CD8-positive, alpha-beta memory T cell (primary cell): ENCODE measurements around the gene DHRS9. TPM values are rescaled to one million over a fixed set of nuclear protein-coding genes. Genes with fewer than 3 reads are reported as not detected.

Experiments used
- CTCF ChIA-PET: fragments of 350-600 bp; sonication (Branson Sonifier 250); formaldehyde crosslinking; loops from one replicate; lab custom pipeline; 2021; ENCODE audit warnings: antibody characterized with exemption; lab: Charles Lee
- POLR2A ChIA-PET: fragments of 350-600 bp; sonication (Branson Sonifier 250); formaldehyde crosslinking; loops from one replicate; lab custom pipeline; 2021; ENCODE audit warnings: antibody characterized with exemption; lab: Charles Lee
- DNase-seq, 5 donors: peaks; one replicate each; pipeline versions ENCODE4 v3.0.0 to v3.0.0-alpha.2; 2020 to 2022; ENCODE audit warnings: mixed read lengths in 1 of 5
- H3K27ac ChIP-seq: one replicate; pipeline ENCODE4 v1.7.0; 2013; ENCODE audit warnings: low read depth, mild to moderate bottlenecking, low read length, moderate library complexity
- H3K27me3 ChIP-seq: 2 replicates; pipeline ENCODE4 v1.7.0; 2013; ENCODE audit warnings: low read length, mild to moderate bottlenecking; ENCODE audit not compliant: insufficient read depth, poor library complexity, severe bottlenecking
- H3K36me3 ChIP-seq: 2 replicates; pipeline ENCODE4 v1.7.0; 2013; ENCODE audit warnings: mild to moderate bottlenecking, low read length, moderate library complexity; ENCODE audit not compliant: insufficient read depth
- H3K4me1 ChIP-seq: 2 replicates; pipeline ENCODE4 v1.7.0; 2013; ENCODE audit warnings: mild to moderate bottlenecking, low read length, moderate library complexity; ENCODE audit not compliant: insufficient read depth
- H3K4me3 ChIP-seq: 2 replicates; pipeline ENCODE4 v1.7.0; 2013; ENCODE audit warnings: mild to moderate bottlenecking, low read length
- H3K9me3 ChIP-seq: 2 replicates; pipeline ENCODE4 v1.7.0; 2013; ENCODE audit warnings: mild to moderate bottlenecking, low read length
- H3K27ac Mint-ChIP-seq, 8 donors: one replicate each; pipeline ENCODE4 v1.8.0; 2020 to 2021; ENCODE audit warnings: mixed read lengths in 8 of 8, mild to moderate bottlenecking in 6 of 8, inconsistent platforms in 3 of 8, moderate library complexity in 3 of 8
- H3K27me3 Mint-ChIP-seq, 2 donors: one replicate each; pipeline ENCODE4 v1.8.0; 2020 to 2021; ENCODE audit warnings: mixed read lengths in 2 of 2, mild to moderate bottlenecking in 1 of 2, moderate library complexity in 1 of 2
- H3K36me3 Mint-ChIP-seq, 3 donors: one replicate each; pipeline ENCODE4 v1.8.0; 2020 to 2021; ENCODE audit warnings: mixed read lengths in 3 of 3, inconsistent platforms in 1 of 3, mild to moderate bottlenecking in 1 of 3
- H3K4me1 Mint-ChIP-seq, 3 donors: one replicate each; pipeline ENCODE4 v1.8.0; 2020 to 2021; ENCODE audit warnings: mixed read lengths in 3 of 3, inconsistent platforms in 1 of 3, mild to moderate bottlenecking in 1 of 3
- H3K4me3 Mint-ChIP-seq, 7 donors: one replicate each; pipeline ENCODE4 v1.8.0; 2020 to 2021; ENCODE audit warnings: mixed read lengths in 7 of 7, mild to moderate bottlenecking in 6 of 7, moderate library complexity in 4 of 7, inconsistent platforms in 2 of 7
- H3K9me3 Mint-ChIP-seq, 5 donors: one replicate each; pipeline ENCODE4 v1.8.0; 2020 to 2022; ENCODE audit warnings: mixed read lengths in 5 of 5, mild to moderate bottlenecking in 3 of 5, moderate library complexity in 2 of 5, inconsistent platforms in 1 of 5
- polyA plus RNA-seq: library from polyadenylated mRNA; unstranded; fragments of 300-500 nt; fragmentation: Illumina TruSeq; gene quantifications from one replicate; pipeline ENCODE4 v1.2.3, GENCODE V29; 2021
- total RNA-seq, 2 experiments: library from RNA; stranded (reverse); gene quantifications; one replicate each; pipeline ENCODE4 v1.2.3, GENCODE V29; 2021

The DHRS9 gene
- total and polyA plus RNA-seq, 3 experiments from 2014 or later, result 0.20 to 0.37 TPM; not detected in 1

- Histone ChIP-seq H3K4me3 (no peak overlapping the region), H3K9me3 (no peaks in the 10 kb centered on the region), H3K27ac (no peak overlapping the region), H3K36me3 (no peaks in the 10 kb centered on the region), H3K27me3 (no peaks in the 10 kb centered on the region), H3K4me1 (peaks cover 55% of the 10 kb centered on the region)
- DNase-seq, result peak in 1 of 5 donors; percentile 7
- peaks cover 0 to 9% of the 10 kb centered on the region in 2 donors for H3K27me3 Mint-ChIP-seq
- H3K9me3 Mint-ChIP-seq, result no peaks in the 10 kb centered on the region
- CTCF ChIA-PET, result interaction anchor here (0.6 to 8.0 kb wide), 5 partner anchors 14 to 143 kb away, joined by 3 to 147 read pairs (median 5); no protein-coding TSS in a partner anchor
- H3K27ac Mint-ChIP-seq, result peak overlapping the region; percentile 11 to 77 (median 48)
- POLR2A ChIA-PET, result no interaction called here
- H3K4me1 Mint-ChIP-seq, result peaks cover 49 to 56% (median 54%) of the 10 kb centered on the region in 3 donors
- H3K4me3 Mint-ChIP-seq, result peak overlapping the region in 5 of 7 donors; percentile 8 to 78 (median 34)
- peaks cover 0 to 4% (median 0%) of the 10 kb centered on the region in 3 donors for H3K36me3 Mint-ChIP-seq
These were observed 37.5 kb downstream of the DHRS9 start for GRCh38 chr2:169106563-169107545.

DNA sequence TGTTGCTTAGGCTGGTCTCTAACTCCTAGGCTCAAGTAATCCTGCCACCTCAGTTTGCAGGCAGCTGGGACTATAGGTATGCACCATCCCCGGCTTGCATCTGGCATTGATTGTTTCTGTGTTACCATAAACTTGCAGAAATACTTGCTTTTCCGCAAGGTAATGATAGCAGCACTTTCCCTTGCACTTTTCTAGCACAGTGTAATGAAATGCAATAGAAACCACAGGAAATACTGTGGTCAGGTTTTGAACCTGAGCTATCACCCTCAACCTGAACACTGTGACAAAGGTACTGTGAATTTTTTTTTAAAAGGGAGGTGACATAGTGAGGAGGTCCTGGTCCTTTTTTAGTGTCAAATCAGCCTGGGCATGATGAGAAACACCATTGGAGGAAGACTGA lies 38.3 kb downstream of the DHRS9 start:
- Histone ChIP-seq H3K4me1 (peaks cover 55% of the 10 kb centered on the region), H3K27me3 (no peaks in the 10 kb centered on the region), H3K27ac (no peak overlapping the region), H3K9me3 (no peaks in the 10 kb centered on the region), H3K4me3 (no peak overlapping the region), H3K36me3 (no peaks in the 10 kb centered on the region)
- H3K9me3 Mint-ChIP-seq, result no peaks in the 10 kb centered on the region
- H3K4me1 Mint-ChIP-seq, result peaks cover 49 to 56% (median 54%) of the 10 kb centered on the region in 3 donors
- peak in 4 of 5 donors; percentile 7 to 73 (median 64) for DNase-seq
- H3K36me3 Mint-ChIP-seq, result no peaks in the 10 kb centered on the region
- CTCF ChIA-PET, result interaction anchor here (0.6 to 8.0 kb wide), 5 partner anchors 13 to 143 kb away, joined by 3 to 147 read pairs (median 5); no protein-coding TSS in a partner anchor
- H3K27ac Mint-ChIP-seq, result peak overlapping the region; percentile 22 to 87 (median 64)
- peak overlapping the region; percentile 18 to 80 (median 65) for H3K4me3 Mint-ChIP-seq
- POLR2A ChIA-PET, result no interaction called here
- H3K27me3 Mint-ChIP-seq, result peaks cover 0 to 9% of the 10 kb centered on the region in 2 donors

GRCh38 chr2:169108099-169108884 lies 38.9 kb downstream of the DHRS9 start:
- Histone ChIP-seq H3K27ac (no peak overlapping the region), H3K4me1 (peaks cover 55% of the 10 kb centered on the region), H3K27me3 (no peaks in the 10 kb centered on the region), H3K9me3 (no peaks in the 10 kb centered on the region), H3K4me3 (no peak overlapping the region), H3K36me3 (no peaks in the 10 kb centered on the region)
- CTCF ChIA-PET, result interaction anchor here (0.8 to 8.0 kb wide), 9 partner anchors 12 to 139 kb away, joined by 4 to 147 read pairs (median 8); no protein-coding TSS in a partner anchor
- Mint-ChIP-seq H3K4me3 (peak overlapping the region in 6 of 7 donors; percentile 18 to 80 (median 71)), H3K27ac (peak overlapping the region; percentile 22 to 87 (median 64)), H3K4me1 (peaks cover 47 to 56% (median 54%) of the 10 kb centered on the region in 3 donors), H3K36me3 (no peaks in the 10 kb centered on the region), H3K9me3 (no peaks in the 10 kb centered on the region), H3K27me3 (peaks cover 0 to 8% of the 10 kb centered on the region in 2 donors)
- POLR2A ChIA-PET, result no interaction called here
- no peak for DNase-seq

DNA sequence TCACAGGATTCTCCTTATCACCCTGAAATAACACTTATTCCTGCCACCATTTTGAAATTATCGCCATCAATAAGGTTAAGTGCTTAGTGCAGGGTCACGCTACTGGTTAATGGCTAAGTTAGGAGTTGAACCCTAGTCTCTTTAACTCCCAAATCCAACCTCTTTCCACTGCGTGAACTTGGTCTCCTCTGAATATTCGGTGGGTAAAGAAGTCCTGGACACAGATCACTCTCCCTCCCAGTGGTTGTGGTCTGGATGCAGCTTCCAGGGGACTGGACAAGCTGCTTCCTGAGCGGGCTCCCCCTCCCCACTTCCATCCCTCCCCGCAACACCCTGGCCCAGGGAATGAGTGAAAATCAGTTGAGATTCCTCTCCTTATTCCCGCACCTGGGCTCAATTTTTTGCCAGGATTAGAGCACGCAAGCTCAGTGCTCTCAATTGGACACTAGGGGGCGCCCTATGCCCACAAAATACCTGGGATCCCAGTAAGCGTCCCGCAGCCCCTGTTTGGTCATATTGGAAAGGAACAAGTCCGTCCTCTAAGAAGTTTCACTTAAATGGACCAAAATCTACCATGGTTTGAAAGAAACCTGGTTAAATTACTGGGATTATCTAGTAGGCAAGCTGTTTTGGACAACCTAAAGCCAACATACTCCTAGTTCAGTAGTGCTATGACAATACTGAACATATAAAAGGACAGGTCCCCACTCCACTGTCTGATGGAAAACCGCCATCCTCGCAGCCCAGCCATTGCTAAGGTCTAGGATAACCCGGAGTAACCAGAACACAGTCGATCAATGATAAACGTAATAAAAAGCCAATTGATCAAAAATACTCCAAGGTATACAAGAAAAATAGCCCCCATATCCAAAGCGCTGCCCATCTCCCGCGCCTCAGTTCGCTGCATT lies 40.4 kb downstream of the DHRS9 start:
- POLR2A ChIA-PET, result no interaction called here

DNA sequence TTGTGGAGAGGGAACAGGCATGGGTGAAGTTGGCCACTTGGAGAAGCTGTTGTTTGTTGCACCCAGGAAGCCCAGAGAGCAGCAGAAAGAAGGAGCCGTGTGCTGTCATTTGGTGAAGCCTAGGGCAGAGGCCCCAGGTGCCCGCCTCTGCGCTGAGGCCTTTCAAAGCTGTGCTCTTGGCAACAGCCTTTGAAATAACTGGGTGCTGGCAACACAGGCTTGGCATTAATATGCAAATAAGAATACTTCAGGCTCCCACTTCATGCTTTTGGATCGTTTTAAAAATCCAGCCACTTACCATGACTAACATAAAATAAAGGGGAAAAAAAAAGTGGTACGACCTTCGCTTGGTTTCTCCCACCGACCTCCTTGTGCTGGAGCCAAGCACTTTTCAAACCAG lies 41.1 kb downstream of the DHRS9 start:
- Mint-ChIP-seq H3K36me3 (no peaks in the 10 kb centered on the region), H3K4me3 (no peak overlapping the region), H3K4me1 (peaks cover 36 to 43% (median 41%) of the 10 kb centered on the region in 3 donors), H3K9me3 (no peaks in the 10 kb centered on the region), H3K27me3 (peaks cover 0 to 7% of the 10 kb centered on the region in 2 donors), H3K27ac (no peak overlapping the region)
- POLR2A ChIA-PET, result no interaction called here
- Histone ChIP-seq H3K4me1 (peaks cover 45% of the 10 kb centered on the region), H3K27ac (no peak overlapping the region), H3K9me3 (no peaks in the 10 kb centered on the region), H3K36me3 (no peaks in the 10 kb centered on the region), H3K4me3 (no peak overlapping the region), H3K27me3 (peaks cover 4% of the 10 kb centered on the region)
- CTCF ChIA-PET, result interaction anchor here (1.1 to 8.0 kb wide), 13 partner anchors 10 to 141 kb away, joined by 3 to 147 read pairs (median 8); no protein-coding TSS in a partner anchor
- DNase-seq, result no peak

More for the DNA sequence above, 40.4 kb downstream of the DHRS9 start:
- Histone ChIP-seq H3K4me3 (no peak overlapping the region), H3K27ac (no peak overlapping the region), H3K27me3 (peaks cover 4% of the 10 kb centered on the region), H3K4me1 (peaks cover 52% of the 10 kb centered on the region), H3K36me3 (no peaks in the 10 kb centered on the region), H3K9me3 (no peaks in the 10 kb centered on the region)
- Mint-ChIP-seq H3K36me3 (no peaks in the 10 kb centered on the region), H3K27ac (peak overlapping the region in 5 of 8 donors; percentile 53 to 70 (median 61)), H3K27me3 (peaks cover 0 to 7% of the 10 kb centered on the region in 2 donors), H3K4me3 (peak overlapping the region in 2 of 7 donors; percentile 52 to 82), H3K9me3 (no peaks in the 10 kb centered on the region), H3K4me1 (peaks cover 41 to 50% (median 47%) of the 10 kb centered on the region in 3 donors)
- CTCF ChIA-PET, result interaction anchor here (0.8 to 8.0 kb wide), 20 partner anchors 10 to 147 kb away, joined by 3 to 147 read pairs (median 6); no protein-coding TSS in a partner anchor
- peak; percentile 56 to 83 (median 65) for DNase-seq

GRCh38 chr2:169110916-169111315 lies 41.6 kb downstream of the DHRS9 start:
- Histone ChIP-seq H3K4me3 (no peak overlapping the region), H3K36me3 (no peaks in the 10 kb centered on the region), H3K27ac (no peak overlapping the region), H3K27me3 (peaks cover 4% of the 10 kb centered on the region), H3K9me3 (no peaks in the 10 kb centered on the region), H3K4me1 (peaks cover 40% of the 10 kb centered on the region)
- H3K27me3 Mint-ChIP-seq, result peaks cover 1 to 7% of the 10 kb centered on the region in 2 donors
- no peak overlapping the region for H3K27ac Mint-ChIP-seq
- no peak overlapping the region for H3K4me3 Mint-ChIP-seq
- no peaks in the 10 kb centered on the region for H3K9me3 Mint-ChIP-seq
- CTCF ChIA-PET, result interaction anchor here (1.0 to 8.0 kb wide), 9 partner anchors 10 to 44 kb away, joined by 3 to 147 read pairs (median 12); no protein-coding TSS in a partner anchor
- peaks cover 31 to 38% (median 36%) of the 10 kb centered on the region in 3 donors for H3K4me1 Mint-ChIP-seq
- POLR2A ChIA-PET, result no interaction called here
- H3K36me3 Mint-ChIP-seq, result no peaks in the 10 kb centered on the region
- DNase-seq, result no peak
